A673 (cell line): ENCODE measurements around the gene PRUNE2. TPM values are rescaled to one million over a fixed set of nuclear protein-coding genes. Genes with fewer than 3 reads are reported as not detected.
"Not testable (repeated sequence)": the region's sequence is repeated elsewhere in the genome, so short reads cannot be mapped to it uniquely, and the experiment has no call there.

Experiments used
- BruUV-seq: library from RNA; stranded (reverse); fragments of 400-500 nt; replicated peaks from 2 replicates; lab custom pipeline; 2021; lab: Mats Ljungman, UMichigan
- CTCF ChIA-PET: fragments of 300-600 bp; sonication (Branson Sonifier 250); formaldehyde crosslinking; loops from one replicate; lab custom pipeline; 2022; ENCODE audit warnings: antibody characterized with exemption; lab: Charles Lee
- POLR2A ChIA-PET: fragments of 300-600 bp; sonication (Branson Sonifier 250); formaldehyde crosslinking; loops from one replicate; lab custom pipeline; 2022; ENCODE audit warnings: antibody characterized with exemption; ENCODE audit not compliant: low non-redundant PET; lab: Charles Lee
- DNase-seq: peaks from one replicate; pipeline ENCODE4 v3.0.0-alpha.2; 2015; ENCODE audit warnings: low spot score
- H3K27ac ChIP-seq: fragments of 200-600 bp; sonication (generic); 2 replicates; pipeline ENCODE4 v1.5.1; 2016; ENCODE audit warnings: mixed run types, low read depth, mild to moderate bottlenecking, mixed read lengths, antibody characterized with exemption, low read length; ENCODE audit not compliant: poor library complexity, severe bottlenecking
- H3K27me3 ChIP-seq: fragments of 200-600 bp; sonication (generic); replicated peaks from 2 replicates; pipeline ENCODE4 v1.6.1; 2017; ENCODE audit warnings: mixed run types, low read depth, mild to moderate bottlenecking, mixed read lengths, antibody characterized with exemption, low read length; ENCODE audit not compliant: insufficient read depth, poor library complexity
- H3K36me3 ChIP-seq: fragments of 200-600 bp; sonication (generic); 2 replicates; pipeline ENCODE4 v1.6.1; 2016; ENCODE audit warnings: mixed run types, mild to moderate bottlenecking, mixed read lengths, antibody characterized with exemption, low read length; ENCODE audit not compliant: insufficient read depth, poor library complexity, severe bottlenecking
- H3K4me1 ChIP-seq: fragments of 200-600 bp; sonication (generic); 2 replicates; pipeline ENCODE4 v1.6.1; 2017; ENCODE audit warnings: mixed run types, mild to moderate bottlenecking, mixed read lengths, antibody characterized with exemption, low read length; ENCODE audit not compliant: insufficient read depth, poor library complexity, severe bottlenecking
- H3K4me3 ChIP-seq: fragments of 200-600 bp; sonication (generic); 2 replicates; pipeline ENCODE4 v1.5.1; 2016; ENCODE audit warnings: low read depth, mixed run types, mild to moderate bottlenecking, mixed read lengths, low read length; ENCODE audit not compliant: poor library complexity, severe bottlenecking
- H3K9me3 ChIP-seq: fragments of 200-600 bp; sonication (generic); 2 replicates; pipeline ENCODE4 v1.6.1; 2016; ENCODE audit warnings: mixed run types, low read depth, mild to moderate bottlenecking, mixed read lengths, antibody characterized with exemption, low read length; ENCODE audit not compliant: poor library complexity, severe bottlenecking
- EZH2 ChIP-seq: fragments of 200-600 bp; sonication (generic); IDR thresholded peaks from 2 replicates; pipeline ENCODE4 v1.6.1; 2017; ENCODE audit warnings: borderline replicate concordance, low read depth, mild to moderate bottlenecking, mixed read lengths, antibody characterized with exemption, low read length; ENCODE audit not compliant: poor library complexity, severe bottlenecking
- intact Hi-C: fragments of 100-400 bp; cut with micrococcal nuclease; formaldehyde crosslinking; loops from one replicate; pipeline ENCODE4 v1.10.0; 2022; ENCODE audit not compliant: unreplicated experiment
- total RNA-seq: library from RNA; stranded (reverse); gene quantifications from 2 replicates; pipeline ENCODE4 v1.2.3, GENCODE V29; 2021
- TF ChIP-seq, protein P1 (sequence below): fragments of 300-800, 200-600 bp; sonication (generic); conservative IDR thresholded peaks from 2 replicates; pipeline ENCODE4 v1.5.1; 2017; ENCODE audit warnings: low read depth, mild to moderate bottlenecking, antibody characterized with exemption, low read length, moderate library complexity, mixed read lengths

Gene PRUNE2
- total RNA-seq, 1 experiment from 2014 or later: not detected

DNA sequence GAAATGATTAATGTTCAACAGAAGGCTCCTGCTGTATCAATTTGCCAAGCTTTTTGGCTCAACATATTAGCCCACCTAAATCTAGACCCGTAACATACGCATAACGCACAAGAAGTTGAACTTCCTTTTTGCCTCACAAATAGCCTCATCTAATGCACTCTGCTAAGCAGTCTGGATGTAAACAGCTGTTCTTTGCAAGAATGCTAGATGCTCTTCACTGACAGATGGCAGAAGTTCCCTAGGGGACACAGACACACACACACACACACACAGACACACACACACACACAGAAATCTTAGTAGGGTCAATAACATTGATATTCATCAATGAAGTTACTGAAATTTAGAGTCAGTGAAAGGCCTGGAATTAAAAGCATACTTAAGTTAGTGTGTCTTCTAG lies 154.9 kb downstream of the PRUNE2 start:
- TF ChIP-seq EZH2: no peak
- TF ChIP-seq, protein P1, sequence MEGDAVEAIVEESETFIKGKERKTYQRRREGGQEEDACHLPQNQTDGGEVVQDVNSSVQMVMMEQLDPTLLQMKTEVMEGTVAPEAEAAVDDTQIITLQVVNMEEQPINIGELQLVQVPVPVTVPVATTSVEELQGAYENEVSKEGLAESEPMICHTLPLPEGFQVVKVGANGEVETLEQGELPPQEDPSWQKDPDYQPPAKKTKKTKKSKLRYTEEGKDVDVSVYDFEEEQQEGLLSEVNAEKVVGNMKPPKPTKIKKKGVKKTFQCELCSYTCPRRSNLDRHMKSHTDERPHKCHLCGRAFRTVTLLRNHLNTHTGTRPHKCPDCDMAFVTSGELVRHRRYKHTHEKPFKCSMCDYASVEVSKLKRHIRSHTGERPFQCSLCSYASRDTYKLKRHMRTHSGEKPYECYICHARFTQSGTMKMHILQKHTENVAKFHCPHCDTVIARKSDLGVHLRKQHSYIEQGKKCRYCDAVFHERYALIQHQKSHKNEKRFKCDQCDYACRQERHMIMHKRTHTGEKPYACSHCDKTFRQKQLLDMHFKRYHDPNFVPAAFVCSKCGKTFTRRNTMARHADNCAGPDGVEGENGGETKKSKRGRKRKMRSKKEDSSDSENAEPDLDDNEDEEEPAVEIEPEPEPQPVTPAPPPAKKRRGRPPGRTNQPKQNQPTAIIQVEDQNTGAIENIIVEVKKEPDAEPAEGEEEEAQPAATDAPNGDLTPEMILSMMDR: no peak
- ChIA-PET CTCF (no interaction called here), POLR2A (no interaction called here)
- H3K9me3 ChIP-seq: no peaks in the 10 kb centered on the region
- DNase-seq: no peak
- no TSS peak for BruUV-seq
- intact Hi-C loops: no loop called here
- H3K4me3 ChIP-seq: no peak overlapping the region
- no peaks in the 10 kb centered on the region for H3K36me3 ChIP-seq
- no peak overlapping the region for H3K27ac ChIP-seq
- H3K27me3 ChIP-seq: peaks cover 14% of the 10 kb centered on the region
- H3K4me1 ChIP-seq: no peaks in the 10 kb centered on the region

GRCh38 chr9:76744336-76744735 lies 161.6 kb downstream of the PRUNE2 start:
- Histone ChIP-seq H3K27ac (no peak overlapping the region), H3K4me1 (no peaks in the 10 kb centered on the region), H3K4me3 (no peak overlapping the region), H3K27me3 (peaks cover 3% of the 10 kb centered on the region), H3K9me3 (no peaks in the 10 kb centered on the region), H3K36me3 (no peaks in the 10 kb centered on the region)
- TF ChIP-seq, protein P1: no peak
- no peak for TF ChIP-seq EZH2
- no TSS peak for BruUV-seq
- ChIA-PET POLR2A (no interaction called here), CTCF (no interaction called here)
- intact Hi-C loops: no loop called here
- DNase-seq: no peak

DNA sequence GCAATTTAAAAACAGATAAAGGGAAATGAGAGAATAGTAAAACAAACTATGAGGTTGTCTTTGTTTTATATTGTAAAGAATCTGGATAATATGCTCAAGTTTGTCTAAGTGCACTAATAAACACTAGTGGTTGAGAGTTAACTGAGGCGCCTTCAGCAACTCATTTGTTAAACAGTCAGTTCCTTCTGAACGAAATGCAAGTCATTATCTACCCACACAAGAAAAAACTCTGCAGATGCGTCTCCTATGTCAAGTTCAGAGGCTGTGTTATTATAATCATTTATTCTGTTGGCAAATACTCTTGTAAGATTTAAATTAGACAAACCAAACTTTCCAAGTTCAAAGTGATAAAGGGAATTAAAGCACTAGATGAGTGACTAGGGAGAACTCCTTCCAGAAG lies 162.0 kb downstream of the PRUNE2 start:
- H3K4me1 ChIP-seq: no peaks in the 10 kb centered on the region
- POLR2A ChIA-PET: no interaction called here
- H3K4me3 ChIP-seq: no peak overlapping the region
- BruUV-seq: no TSS peak
- TF ChIP-seq, protein P1: no peak
- no peak for TF ChIP-seq EZH2
- H3K27me3 ChIP-seq: no peaks in the 10 kb centered on the region
- CTCF ChIA-PET: no interaction called here
- H3K9me3 ChIP-seq: no peaks in the 10 kb centered on the region
- intact Hi-C loops: no loop called here
- no peak overlapping the region for H3K27ac ChIP-seq
- H3K36me3 ChIP-seq: no peaks in the 10 kb centered on the region
- DNase-seq: no peak

- DNase-seq, CTCF ChIA-PET: not testable (repeated sequence)
These were observed 163.0 kb downstream of the PRUNE2 start for GRCh38 chr9:76742890-76743289.

More at GRCh38 chr9:76742890-76743289, 163.0 kb downstream of the PRUNE2 start:
- H3K4me1 ChIP-seq, intact Hi-C loops, H3K27me3 ChIP-seq, POLR2A ChIA-PET, H3K36me3 ChIP-seq, H3K9me3 ChIP-seq, H3K4me3 ChIP-seq, BruUV-seq, H3K27ac ChIP-seq: not testable (repeated sequence)
